Left renal cortex interstitium (tissue), 4 donors: ENCODE data around the gene USP54. TPM values are rescaled to one million over a fixed set of nuclear protein-coding genes. Genes with fewer than 3 reads are reported as not detected.
"Not testable (repeated sequence)": the region's sequence is repeated elsewhere in the genome, so short reads cannot be mapped to it uniquely, and the experiment has no call there.

ENCODE experiments used
- DNase-seq, 4 donors: peaks; one replicate each; pipeline ENCODE4 v3.0.0-alpha.2; 2013; ENCODE audit warnings: low read depth in 4 of 4, low spot score in 2 of 4, missing footprints in 1 of 4
- polyA plus RNA-seq, 4 donors: library from polyadenylated mRNA; unstranded; fragments of 120-200 nt; gene quantifications; one replicate each; pipeline ENCODE4 v1.2.1, GENCODE V29; 2013; ENCODE audit not compliant: insufficient read length in 4 of 4

Gene USP54, protein sequence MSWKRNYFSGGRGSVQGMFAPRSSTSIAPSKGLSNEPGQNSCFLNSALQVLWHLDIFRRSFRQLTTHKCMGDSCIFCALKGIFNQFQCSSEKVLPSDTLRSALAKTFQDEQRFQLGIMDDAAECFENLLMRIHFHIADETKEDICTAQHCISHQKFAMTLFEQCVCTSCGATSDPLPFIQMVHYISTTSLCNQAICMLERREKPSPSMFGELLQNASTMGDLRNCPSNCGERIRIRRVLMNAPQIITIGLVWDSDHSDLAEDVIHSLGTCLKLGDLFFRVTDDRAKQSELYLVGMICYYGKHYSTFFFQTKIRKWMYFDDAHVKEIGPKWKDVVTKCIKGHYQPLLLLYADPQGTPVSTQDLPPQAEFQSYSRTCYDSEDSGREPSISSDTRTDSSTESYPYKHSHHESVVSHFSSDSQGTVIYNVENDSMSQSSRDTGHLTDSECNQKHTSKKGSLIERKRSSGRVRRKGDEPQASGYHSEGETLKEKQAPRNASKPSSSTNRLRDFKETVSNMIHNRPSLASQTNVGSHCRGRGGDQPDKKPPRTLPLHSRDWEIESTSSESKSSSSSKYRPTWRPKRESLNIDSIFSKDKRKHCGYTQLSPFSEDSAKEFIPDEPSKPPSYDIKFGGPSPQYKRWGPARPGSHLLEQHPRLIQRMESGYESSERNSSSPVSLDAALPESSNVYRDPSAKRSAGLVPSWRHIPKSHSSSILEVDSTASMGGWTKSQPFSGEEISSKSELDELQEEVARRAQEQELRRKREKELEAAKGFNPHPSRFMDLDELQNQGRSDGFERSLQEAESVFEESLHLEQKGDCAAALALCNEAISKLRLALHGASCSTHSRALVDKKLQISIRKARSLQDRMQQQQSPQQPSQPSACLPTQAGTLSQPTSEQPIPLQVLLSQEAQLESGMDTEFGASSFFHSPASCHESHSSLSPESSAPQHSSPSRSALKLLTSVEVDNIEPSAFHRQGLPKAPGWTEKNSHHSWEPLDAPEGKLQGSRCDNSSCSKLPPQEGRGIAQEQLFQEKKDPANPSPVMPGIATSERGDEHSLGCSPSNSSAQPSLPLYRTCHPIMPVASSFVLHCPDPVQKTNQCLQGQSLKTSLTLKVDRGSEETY (N-terminal part only)
- 10 to 100 TPM; 26.6 to 44.7 (median 40.2) TPM for polyA plus RNA-seq

- DNase-seq = peak in 1 of 4 donors; percentile 35
These were observed at the start of gene USP54 for GRCh38 chr10:73590881-73591799. Gene USP54 (minus strand): TSS chr10:73591342. CDS start chr10:73575658, 15,684 bp downstream.

GRCh38 chr10:73639286-73639685 lies 48.1 kb upstream of the USP54 start:
- DNase-seq = no peak

DNA sequence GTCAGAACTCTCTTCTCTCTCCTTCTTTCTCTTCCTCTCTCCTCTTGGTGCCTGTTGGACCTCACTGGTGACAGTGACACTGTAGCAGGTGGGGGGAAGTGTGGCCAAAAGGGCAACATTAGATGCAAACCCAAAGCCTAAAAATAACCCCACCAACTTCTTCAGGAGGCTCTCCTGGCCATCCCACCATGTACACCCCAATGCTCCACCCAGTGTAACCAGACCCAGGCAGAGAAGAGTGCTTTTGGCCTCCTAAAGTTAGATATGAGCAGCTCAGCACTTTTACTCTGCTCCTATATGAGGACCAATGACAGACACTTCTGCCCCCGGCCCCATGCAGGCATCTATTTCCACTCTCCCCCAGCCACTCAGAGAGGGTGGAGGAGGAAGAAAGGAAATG lies 44.6 kb upstream of the USP54 start:
- no peak for DNase-seq

- DNase-seq = no peak
These were observed 43.3 kb upstream of the USP54 start for GRCh38 chr10:73634421-73634820.

- no peak for DNase-seq
These were observed 38.0 kb upstream of the USP54 start for GRCh38 chr10:73629165-73629564.

DNA sequence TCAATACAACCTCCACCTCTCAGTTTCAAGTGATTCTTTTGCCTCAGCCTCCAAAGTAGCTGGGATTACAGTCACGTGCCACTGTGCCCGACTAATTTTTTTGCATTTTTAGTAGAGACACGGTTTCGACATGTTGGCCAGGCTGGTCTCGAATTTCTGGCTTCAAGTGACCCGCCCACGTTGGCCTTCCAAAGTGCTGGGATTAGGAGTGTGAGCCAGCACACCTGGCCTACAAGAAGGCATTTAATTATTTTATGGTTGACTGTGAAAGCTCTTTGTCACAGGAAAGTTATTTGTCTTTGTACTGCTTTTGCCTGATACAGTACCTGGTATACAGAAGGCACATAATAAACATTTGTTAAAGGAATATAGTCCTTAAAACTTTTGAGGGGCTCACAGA lies 37.3 kb upstream of the USP54 start:
- DNase-seq = no peak

- DNase-seq = no peak
These were observed 36.2 kb upstream of the USP54 start for GRCh38 chr10:73627300-73627699.

DNA sequence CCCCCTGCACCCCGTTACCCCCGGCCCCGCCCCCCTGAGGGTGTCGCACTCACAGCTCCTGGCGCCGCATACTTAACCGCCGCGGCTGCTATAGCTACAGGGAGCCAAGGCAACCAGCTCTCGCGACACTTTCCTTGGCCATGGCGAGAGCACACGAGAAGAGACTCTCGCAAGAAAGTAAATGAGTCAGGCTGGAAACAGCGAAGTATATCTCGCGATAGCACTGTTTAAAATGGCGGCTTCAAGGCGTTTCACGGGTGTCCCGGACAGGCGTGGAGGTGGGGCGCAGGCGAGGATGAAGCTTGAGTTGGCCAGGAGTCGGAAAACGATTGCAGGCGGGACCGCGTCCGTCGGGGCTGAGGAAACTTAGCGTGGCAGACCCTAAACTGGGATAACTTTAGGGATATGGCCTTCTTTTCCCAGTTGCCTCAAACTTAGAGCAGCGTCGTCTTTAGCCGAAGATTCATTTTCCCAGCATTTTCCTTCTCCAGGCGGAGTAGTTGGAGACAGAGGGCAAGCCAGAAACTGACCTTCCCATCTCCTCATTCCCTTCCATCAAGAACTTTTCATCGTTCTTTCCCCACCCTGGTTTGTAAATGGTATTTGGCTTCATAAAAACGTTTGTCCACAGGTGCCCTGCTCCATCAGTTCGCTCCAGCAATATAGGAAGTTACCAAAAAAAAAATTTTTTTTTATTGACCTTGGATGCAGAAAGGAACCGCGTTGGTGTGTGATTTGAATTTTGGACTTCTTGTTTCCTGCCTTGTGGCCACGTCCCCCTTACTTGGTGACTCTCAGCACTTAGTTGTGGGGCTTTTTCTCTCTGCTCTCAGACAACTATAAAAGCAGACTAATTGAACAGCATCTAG lies 35.0 kb upstream of the USP54 start:
- DNase-seq = peak; percentile 94 to 99 (median 95)

DNA sequence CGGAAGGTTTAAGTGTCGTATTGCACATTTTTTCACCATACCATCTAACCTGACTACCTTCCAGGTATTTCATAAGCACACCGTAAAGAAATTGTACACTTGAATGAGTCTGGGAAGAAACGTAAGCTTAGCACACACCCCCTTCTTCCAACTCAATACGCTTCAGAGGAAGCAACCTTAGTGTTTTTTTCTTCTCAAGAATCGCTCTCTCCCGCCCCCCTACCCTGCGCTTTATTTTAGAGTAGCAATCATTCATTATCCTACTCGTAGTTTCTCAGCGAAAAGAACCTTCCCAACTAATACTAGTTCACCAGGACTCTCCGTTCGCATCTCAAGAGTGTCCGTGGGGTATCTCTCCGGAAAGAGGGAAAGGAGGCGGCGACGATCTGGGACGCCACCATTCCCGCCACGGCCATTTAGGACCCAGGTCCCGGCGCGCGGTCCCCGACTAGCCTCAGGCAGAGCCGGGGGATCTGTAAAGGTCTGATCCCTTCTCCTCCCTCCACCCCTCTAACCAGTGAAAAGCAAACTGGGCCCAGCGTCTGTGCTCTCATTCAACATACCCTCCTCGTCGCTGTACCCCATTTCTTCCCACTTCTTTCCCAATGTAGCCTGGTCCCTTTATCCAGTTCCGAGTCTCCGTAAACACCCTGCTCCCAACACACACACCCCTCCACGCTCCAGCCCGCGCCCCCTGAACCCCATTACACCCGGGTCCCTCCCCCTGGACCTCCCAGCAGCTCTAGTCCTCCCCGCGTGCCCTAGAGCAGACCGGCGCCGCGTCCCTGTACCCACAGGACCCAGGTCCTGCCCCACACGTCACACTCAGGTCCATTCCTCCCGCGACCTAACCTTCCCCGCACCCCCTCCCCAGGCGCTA lies 34.1 kb upstream of the USP54 start:
- peak; percentile 32 to 64 (median 48) for DNase-seq

GRCh38 chr10:73623056-73623455 lies 31.9 kb upstream of the USP54 start:
- no peak for DNase-seq

GRCh38 chr10:73620974-73621373 lies 29.8 kb upstream of the USP54 start:
- not testable (repeated sequence) for DNase-seq

DNA sequence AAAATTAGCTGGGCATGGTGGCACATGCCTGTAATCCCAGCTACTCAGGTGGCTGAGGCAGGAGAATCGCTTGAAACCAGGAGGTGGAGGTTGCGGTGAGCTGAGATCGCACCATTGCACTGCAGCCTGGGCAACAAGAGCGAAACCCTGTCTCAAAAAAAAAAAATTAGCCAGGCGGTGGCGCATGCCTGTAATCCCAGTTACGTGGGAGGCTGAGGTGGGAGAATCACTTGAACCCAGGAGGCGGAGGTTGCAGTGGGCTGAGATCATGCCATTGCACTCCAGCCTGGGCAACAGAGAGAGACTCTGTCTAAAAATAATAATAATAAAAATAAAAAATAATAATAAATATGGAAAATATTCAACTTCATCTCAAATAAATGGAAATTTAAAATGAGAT lies 26.0 kb upstream of the USP54 start:
- DNase-seq = not testable (repeated sequence)

- DNase-seq = no peak
These were observed 23.6 kb upstream of the USP54 start for GRCh38 chr10:73614720-73615119.

DNA sequence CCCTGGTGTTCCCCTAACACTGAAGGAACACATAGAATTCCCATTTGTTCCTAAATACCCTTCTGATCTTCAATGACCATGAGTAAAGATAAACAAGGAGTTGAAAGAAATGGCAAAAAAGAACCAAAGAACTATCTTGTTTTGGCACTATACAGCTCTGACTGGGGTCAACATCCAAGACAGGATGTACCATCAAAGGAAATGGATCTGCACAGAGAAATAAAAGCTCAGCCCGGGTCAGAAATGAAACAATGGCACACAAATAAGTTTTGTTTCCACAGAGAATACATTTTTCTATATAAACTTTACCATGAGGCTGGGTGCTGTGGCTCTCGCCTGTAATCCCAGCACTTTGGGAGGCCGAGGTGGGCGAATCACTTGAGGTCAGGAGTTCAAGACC lies 18.0 kb upstream of the USP54 start:
- no peak for DNase-seq

- DNase-seq = no peak
These were observed 10.4 kb upstream of the USP54 start for GRCh38 chr10:73601486-73601921.

- DNase-seq = no peak
These were observed 6.2 kb upstream of the USP54 start for GRCh38 chr10:73597346-73597745.

DNA sequence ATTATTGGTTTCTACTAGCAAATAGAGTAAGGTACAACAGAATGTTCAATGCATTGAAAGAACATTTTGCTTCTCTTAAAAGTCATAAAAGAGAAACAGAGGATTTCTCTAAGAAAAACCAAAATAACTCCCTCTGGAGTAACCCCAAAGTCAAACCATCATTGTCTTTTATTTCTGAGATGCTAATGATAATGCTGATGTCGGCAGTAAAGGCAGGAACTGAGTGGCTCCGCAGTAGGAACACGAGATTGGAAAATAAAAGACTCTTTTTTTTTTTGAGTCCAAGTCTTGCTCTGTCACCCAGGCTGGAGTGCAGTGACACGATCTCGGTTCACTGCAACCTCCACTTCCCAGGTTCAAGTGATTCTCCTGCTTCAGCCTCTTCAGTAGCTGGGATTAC lies 2.7 kb upstream of the USP54 start:
- DNase-seq = no peak

DNA sequence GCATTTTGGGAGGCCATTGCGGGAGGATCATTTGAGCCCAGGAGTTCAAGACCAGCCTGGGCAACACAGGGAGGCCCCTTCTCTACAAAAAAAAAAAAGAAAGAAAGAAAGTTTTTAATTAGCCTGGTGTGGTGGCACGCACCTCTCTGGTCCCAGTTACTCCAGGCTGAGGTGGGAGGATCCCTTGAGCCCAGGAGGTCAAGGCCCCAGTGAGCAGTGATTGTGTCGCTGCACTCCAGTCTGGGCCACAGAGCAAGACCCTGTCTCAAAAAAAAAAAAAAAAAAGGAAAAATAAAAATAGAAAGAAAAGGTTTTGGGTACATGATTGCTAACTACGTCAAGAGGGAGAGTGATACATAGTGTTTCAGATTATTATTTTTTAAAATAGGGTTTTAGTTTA lies 2.0 kb upstream of the USP54 start:
- no peak for DNase-seq
